NCI-H2227 (cell line): ENCODE results near the gene A3GALT2.
A peak's percentile ranks its signal among the peaks of the same experiment; 100 is the strongest.
"Not testable (repeated sequence)": the region's sequence is repeated elsewhere in the genome, so short reads cannot be mapped to it uniquely, and the experiment has no call there.

Source experiments
- DNase-seq: peaks from one replicate; lab custom pipeline; 2025; ENCODE audit not compliant: unreplicated experiment; lab: John Stamatoyannopoulos, UW

Gene A3GALT2

DNA sequence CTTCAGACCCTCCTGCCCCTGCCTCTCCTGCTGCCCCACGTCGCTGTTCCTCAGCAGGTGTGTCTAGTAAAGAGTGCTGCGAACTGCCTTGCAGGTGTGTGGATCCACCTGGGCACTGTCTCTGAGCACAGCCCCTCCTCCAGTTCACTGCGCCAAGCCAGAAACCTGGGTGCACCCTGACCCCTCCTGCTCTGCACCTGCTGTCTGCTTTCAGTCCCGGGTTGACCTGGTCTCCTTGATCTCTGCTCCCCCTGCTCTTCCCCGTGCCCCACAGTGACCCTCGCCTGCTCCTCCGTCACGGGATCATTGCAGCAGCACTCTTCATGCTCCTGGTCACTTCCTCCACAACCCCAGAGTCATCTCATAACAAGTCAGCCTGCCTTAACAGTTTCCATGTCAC is 6.5 kb downstream of the A3GALT2 start:
- DNase-seq, result no peak

DNA sequence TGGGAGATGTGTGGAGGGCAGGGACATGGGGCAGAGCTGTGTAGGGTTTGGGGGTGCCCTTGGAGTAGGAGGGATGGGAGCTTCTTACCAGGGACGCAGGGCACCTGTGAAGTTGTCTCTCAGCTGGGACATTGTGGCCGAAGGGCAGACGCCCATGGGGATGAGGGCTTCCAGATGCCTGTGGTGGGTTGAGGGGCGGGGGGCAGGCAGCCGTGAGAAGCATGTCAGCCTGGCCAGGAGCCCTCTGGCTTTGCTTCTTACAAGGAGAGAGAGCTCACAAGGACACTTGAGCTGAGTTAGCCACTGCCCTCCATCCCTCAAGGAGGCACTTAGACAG is 8.5 kb downstream of the A3GALT2 start:
- DNase-seq, result no peak

DNA sequence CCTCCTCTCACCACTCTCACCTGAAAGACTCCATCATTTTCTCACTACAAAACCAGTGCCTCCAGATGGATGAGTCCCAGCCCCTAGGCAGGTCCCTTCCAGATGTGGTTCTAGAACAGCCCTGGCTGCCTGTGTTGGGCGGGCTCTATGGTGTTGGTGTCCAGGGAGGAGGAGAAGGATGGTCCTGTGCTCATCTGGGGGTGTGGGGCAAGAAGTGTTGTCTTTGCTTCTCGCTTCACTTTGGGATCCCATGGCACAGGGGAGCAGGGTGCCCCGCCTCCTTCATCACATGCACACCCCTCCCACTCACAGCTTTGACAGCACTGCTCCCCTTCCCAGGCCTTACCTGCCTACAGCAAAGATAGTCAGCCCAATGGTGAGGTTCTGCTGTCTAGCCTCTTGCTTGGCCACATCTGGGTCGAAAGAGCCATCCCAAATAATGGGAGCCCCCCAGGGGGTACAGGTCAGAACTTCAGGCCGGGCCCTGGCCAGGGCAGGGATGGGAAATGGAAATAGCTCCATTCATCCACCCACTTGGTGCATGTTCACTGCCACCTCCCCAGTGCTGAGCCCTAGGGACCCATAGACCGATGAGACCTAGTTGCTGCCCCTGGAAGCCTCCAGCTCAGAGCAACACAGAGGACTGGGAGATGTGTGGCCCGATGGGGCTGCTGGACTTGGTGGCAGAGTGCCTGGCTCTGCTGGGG is 9.0 kb downstream of the A3GALT2 start:
- DNase-seq, result no peak

DNA sequence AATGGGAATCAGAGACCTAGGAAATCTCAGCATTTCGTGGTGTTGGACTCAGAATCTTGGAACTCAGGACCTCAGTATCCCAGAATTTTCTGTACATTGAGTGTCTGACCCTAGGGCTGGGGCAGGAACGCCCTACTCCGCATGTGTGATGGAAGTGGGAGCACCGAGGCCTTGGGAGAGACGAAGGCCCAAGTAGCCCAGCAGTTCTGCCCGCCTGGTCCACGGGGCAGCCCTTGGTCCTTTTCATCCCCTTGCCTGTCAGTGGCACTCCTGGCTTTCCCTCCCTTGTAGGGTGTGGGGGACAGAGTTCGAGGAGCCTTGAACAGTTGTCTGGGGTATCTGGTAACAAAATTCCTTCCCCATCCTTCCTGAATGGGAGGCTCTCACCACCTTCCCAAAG is 10.2 kb downstream of the A3GALT2 start:
- no peak for DNase-seq

DNA sequence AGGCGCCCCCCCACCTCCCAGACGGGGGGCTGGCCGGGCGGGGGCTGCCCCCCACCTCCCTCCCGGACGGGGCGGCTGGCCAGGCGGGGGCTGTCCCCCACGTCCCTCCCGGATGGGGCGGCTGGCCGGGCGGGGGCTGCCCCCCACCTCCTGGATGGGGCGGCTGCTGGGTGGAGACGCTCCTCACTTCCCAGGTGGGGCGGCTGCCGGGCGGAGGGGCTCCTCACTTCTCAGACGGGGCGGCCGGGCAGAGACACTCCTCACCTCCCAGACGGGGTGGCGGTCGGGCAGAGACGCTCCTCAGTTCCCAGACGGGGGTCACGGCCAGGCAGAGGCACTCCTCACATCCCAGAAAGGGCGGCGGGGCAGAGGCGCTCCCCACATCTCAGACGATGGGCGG is 11.5 kb downstream of the A3GALT2 start:
- not testable (repeated sequence) for DNase-seq

DNA sequence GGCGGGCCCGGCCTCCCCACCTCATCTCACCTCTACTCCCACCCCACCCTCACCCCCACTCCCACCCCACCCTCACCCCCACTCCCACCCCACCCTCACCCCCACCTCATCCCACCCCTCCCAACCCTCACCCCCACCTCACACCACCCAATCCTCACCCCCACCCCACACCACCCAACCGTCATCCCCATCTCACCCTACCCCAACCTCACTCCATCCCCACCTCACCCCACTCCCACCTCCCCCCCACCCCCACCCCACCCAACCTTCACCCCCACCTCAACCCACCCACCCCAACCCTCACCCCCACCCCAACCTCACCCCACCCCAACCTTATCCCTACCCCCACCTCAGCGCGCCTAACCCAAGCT is 13.4 kb downstream of the A3GALT2 start:
- no peak for DNase-seq

DNA sequence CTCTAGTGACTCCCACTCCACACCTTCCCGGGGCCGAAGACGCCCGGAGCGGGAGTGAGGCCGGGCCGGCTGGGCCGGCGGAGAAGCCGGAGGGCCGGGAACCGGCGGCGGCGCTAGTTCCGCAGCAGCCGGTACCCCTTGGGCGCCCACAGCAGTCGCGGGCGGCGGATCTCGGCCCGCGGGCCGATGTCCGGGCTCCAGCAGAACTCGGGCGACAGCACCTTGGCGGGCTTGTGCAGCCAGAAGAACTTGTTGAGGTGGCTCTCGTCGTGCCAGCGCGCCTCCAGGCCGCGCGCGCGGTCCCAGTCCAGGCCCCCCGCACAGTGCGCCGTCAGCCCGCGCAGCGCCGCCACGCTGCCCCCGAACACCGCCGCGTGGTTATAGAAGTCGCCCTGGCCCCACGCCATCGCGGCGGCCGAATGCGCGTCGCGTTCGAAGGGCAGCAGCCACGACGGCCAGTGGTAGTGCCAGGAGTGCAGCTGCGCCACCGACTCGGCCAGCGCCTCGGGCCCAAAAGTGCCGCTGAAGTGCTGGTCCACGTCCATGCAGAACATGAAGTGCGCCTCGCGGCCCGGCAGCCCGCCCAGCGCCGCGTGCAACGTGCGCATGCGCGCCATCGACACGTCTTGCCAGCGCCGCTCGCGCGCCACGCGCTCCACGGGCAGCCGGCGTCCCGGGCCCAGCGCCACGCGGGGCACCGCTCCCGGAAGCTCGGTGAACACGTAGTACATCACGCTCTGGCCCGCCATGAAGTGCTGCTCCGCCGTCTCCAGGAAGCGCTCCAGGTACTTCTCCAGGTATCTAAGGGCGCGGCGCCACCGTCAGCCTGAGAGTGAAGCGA is 14.0 kb downstream of the A3GALT2 start:
- no peak for DNase-seq

DNA sequence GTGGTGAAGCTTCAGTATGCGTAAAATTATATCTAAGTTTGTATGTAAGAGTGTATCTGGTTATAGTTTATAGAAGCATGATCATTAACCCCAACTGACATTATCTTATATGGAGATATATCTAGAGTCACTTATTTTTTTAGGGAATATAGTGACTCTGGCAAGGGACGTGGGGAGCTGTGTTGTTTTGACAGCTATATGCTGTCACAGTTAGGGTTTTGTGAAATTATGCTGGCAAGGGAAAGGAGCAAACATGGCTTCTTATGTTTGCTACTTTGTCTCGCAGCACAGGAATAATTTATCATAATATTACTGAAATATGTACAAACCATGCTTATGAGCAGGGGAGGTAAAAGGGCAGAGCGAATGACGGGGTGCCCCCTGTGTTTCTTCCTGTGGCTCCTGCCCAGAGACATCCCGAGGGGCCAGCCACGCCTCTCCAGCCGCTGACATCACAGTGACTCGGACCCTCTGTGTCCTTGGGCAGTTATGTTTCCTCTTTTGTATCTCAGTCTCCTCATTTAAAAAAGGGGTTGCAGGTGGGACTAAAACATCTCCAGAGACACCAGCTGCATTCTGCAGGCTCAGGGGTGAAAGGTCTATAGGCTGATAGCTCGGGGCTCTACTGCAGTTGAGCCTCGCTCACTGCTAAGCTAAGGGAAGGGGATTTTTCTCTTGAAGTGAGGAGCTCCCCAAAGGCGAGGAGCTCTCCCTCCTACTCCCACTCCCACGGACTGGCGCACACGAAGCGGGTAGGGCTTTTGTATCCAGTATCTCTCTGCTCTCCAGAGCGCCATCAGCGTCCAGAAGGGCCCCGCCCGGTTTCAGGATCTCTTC is 14.9 kb downstream of the A3GALT2 start:
- DNase-seq, result no peak

DNA sequence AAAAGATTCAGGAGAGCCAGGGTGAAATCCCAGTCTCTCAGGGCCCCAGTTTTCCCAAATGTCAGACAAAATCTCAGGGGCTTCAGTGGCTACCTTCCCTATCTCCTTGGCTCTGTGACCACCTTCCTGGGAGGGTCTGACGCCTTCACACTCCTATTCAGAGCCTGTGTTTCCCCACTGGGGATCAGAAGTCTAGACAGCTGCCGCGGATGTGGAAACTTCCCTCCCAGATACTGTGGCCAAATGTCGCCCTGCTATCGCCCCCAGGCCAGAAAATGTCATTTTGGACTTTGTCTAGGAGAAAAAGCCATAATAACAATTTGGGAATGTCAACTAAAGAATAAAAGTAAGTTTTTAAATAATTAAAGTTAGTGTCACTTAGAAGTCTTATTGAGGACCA is 15.9 kb downstream of the A3GALT2 start:
- no peak for DNase-seq

DNA sequence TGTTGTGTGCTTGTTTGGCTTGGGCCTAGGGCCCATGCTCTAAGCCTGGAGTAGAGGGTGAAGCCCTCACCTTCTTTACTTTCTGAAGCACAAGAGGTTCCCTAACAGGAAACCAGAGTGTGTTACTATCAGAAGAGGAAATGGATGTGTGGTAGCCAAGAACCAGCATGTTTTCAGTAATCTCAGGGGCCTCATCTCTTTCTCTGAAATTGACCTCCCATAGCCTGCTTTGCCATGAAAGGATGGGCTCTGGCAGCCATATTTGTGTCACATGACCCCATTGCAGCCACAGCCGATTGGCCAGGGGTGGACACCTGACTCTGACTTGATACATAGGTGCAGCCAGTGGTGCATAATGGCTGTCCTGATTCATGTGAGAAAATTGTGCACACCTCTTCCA is 18.6 kb downstream of the A3GALT2 start:
- no peak for DNase-seq

DNA sequence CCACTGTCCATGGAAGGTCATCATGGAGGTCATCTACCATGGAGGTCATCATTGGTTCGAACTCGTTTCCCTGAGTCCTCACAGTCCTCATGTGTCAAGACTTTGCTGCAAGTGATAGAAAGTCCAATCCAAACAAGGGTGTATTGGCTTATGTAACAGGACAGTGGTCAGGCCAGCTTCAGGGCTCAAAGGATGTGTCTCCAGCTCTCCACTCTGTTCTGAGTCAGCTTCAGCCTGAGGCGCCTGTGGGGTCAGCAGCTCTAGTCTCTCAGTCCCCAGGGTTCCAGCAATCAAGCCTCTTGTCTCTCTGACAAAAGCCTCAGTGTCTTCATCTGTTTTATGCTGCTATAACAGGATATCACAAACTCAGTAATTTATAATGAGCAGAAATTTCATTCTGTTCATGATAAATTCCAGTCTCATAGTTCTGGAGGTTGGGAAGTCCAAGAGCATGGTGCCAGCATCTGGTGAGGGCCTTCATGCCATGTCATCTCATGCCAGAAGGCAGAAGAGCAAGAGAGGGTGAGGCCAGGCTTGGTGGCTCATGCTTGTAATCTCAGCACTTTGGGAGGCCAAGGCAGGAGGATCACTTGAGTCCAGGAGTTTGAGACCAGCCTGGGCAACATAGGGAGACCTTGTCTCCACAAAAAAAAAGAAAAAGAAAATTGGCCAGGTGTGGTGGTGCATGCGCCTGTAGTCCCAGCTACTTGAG is 19.5 kb downstream of the A3GALT2 start:
- DNase-seq, result no peak

DNA sequence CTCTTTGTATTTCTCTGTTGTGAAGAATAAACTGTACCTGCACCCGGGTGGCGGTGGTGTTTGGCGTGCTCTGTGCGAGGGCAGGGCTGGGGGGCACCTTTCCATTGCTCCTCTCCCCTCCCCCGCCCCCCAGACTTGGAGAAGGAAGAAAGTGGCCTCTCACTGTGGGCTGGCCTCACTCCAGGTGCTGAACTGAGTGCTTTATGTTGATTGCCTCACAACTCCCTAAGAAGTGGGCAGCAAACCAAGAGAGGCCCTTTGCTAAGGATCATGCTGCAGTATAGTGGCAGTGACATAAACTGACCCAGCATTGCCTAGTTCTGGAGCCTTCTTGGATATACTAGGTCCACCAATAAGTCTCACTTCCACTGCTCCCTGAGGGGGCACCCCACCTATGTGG is 20.2 kb downstream of the A3GALT2 start:
- no peak for DNase-seq

DNA sequence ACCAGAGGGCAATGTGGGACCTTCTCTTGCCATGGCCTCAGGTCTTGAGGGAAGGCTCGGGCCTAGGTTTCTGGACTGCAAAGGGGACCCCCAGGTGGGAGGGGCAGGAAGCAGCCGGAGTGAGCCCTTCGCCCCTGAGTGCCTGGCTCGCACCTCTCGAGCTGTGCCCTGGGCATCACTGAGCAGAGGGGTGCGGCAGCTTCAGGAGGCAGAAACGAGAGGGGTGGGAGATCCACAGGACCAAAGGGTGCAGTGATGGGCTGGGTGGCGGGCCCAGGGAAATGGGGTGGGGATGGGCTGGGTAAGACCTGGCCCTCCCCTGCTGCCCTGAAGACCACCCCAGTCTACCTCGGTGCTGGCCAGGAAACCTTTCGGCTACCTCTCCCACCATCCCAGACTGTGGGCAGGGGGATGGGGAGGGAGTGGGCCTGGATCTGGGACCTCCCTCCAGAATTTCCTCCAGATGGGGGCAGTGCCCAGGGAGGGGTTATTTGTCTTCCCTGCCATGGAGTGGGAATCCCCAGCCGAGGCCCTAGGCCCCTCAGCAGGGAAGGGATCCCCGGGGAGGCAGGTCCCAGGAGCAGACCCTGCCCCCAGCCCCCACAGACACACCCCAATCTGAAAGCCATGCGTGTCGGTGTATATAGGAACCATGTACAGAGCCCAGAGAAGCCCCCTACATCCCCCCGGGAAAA is 21.3 kb downstream of the A3GALT2 start:
- no peak for DNase-seq

DNA sequence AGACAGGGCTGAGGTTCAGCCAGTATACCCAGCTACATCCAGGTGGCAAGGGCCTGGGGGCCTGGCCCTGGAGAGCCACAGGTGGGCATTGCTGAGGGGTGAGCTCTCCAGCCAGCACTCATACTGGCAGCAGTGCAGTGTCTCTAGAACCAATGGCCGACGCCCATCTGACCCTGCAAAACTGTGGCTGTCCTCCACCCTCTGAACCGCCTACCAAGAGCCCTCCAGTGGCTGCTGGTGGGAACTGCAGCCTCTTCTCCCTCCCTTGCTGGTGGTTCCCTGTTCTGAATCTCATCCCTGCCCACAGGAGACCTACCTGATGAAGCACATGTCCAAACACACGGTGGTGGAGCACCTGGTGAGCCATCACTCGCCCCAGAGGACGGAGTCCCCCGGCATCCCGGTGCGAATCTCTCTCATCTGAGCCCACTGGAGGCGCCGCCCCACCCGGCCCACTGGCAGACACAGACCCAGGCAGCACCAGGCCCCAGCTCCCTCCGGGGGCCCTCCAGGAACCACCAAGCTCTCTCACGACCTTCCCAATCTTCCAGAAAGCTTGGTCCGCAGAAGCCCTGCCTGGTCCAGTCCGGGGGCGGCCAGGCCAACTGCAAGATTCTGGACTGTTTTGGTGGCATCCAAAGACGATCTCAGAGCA is 22.1 kb downstream of the A3GALT2 start:
- DNase-seq, result peak; percentile 67

DNA sequence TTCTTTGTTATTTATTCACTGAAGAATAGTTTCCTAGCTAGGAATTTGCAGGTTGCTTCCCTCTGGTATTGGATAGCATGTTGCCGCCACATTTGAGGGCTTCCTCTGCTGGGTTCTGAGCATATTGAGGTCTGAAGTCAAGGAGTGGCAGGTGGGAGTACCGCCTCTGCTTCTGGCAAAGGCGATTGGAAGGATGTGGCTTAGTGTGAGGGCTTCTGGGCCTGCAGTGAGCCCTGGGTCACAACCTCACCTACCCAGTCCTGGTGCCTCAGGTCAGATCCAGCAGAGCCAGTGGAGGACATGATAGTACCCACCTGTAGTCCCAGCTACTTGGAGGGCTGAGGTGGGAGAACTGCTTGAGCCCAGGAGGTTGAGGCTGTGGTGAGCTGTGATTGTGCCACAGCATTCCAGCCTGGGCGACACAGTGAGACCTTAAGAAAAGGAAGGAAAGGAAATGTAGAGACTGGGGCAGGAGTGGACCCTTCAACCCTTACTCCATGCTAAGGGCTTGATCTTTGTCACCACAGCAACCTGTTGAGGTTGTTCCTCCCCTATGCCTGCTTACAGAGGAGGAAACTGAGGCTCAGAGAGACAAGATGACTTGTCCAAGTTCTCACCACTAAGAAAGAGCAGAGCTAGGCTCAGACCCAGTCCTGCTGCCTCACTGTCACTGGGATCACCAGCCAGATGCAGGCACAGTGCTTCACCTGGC is 22.8 kb downstream of the A3GALT2 start:
- no peak for DNase-seq

DNA sequence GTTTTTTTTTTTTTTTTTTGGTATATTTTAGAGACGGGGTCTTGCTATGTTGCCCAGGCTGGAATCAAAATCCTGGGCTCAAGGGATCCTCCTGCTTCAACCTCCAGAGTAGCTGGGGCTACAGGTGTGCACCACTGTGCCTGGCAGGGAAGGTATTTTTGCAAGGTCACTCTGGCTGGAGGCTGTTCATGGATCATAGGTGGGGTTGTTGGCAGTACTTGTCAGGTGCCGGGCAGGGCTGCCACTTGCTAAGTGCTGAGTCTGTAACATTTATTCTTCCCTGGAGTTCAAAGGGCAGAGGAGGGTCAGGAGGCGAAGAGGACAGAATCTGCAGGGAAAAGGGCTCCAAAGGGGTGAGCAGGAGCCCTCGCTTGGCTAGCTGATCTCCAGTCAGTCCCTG is 24.1 kb downstream of the A3GALT2 start:
- no peak for DNase-seq

DNA sequence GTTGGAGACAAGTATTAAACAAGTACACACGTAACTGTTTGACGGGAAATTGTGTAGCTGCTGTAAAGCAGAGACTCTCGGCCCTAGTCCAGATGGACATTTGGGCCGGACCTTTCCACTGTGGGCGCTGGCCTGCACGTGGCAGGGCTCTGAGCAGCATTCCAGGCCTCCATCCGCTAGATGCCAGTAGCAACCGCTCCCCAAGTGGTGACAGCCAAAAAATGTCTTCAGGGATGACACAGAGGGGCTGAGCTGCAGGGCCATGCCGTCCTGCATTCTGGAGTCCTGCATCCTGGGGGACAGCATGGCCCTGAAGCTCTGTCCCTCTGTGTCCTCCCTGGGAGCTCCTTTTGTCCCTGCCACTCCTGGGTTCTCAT is 24.8 kb downstream of the A3GALT2 start:
- DNase-seq, result no peak

DNA sequence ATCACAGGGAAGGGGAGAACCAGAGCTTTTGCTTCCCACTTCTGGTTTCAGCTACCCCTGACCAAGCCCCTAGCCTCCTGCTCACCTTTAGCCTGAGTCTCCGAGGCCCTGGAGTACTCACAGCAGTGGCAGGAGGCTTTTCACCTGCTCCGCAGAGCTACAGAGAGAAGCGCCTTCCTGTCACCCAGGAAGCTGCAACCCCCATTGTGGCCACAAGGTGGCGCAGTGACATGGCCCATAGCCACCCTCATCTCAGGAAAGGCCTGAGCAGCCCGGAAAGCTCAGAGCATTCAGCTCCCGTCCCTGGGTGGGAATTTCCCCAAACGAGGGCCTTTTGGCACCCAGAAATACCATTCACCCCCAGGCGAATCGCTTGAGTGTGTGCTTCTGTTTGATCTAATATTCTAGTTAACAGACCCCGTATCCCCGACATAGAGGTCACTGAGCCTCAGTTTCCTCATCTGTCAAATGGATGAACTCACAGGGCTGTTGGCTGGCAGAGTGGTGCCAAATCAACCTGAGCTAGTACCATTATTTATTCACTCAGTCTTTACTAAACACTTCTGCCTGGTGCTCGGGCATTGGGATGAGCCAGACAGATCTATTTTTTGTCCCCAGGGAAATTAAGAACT is 25.3 kb downstream of the A3GALT2 start:
- DNase-seq, result peak; percentile 89

DNA sequence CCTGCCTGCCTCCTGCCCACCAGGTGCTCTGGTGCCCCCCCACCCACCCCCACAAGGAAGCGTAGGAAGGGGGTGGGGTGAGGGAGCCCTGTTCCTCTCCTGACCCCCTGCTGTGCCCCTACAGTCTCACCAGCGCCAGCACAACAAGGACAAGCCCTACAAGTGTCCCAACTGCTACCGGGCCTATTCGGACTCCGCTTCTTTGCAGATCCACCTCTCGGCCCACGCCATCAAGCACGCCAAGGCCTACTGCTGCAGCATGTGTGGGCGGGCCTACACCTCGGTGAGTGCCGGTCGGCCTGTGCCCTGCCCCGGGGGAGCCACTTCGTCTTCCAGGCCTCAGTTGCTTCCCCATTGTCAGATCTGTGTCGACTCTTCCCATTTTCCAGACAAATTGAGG is 25.9 kb downstream of the A3GALT2 start:
- no peak for DNase-seq
